ENCODE measurements around the gene ZNF592.
A peak's percentile ranks its signal among the peaks of the same experiment; 100 is the strongest.
"Not testable (repeated sequence)": the region's sequence is repeated elsewhere in the genome, so short reads cannot be mapped to it uniquely, and the experiment has no call there.

ZNF592 gene, protein sequence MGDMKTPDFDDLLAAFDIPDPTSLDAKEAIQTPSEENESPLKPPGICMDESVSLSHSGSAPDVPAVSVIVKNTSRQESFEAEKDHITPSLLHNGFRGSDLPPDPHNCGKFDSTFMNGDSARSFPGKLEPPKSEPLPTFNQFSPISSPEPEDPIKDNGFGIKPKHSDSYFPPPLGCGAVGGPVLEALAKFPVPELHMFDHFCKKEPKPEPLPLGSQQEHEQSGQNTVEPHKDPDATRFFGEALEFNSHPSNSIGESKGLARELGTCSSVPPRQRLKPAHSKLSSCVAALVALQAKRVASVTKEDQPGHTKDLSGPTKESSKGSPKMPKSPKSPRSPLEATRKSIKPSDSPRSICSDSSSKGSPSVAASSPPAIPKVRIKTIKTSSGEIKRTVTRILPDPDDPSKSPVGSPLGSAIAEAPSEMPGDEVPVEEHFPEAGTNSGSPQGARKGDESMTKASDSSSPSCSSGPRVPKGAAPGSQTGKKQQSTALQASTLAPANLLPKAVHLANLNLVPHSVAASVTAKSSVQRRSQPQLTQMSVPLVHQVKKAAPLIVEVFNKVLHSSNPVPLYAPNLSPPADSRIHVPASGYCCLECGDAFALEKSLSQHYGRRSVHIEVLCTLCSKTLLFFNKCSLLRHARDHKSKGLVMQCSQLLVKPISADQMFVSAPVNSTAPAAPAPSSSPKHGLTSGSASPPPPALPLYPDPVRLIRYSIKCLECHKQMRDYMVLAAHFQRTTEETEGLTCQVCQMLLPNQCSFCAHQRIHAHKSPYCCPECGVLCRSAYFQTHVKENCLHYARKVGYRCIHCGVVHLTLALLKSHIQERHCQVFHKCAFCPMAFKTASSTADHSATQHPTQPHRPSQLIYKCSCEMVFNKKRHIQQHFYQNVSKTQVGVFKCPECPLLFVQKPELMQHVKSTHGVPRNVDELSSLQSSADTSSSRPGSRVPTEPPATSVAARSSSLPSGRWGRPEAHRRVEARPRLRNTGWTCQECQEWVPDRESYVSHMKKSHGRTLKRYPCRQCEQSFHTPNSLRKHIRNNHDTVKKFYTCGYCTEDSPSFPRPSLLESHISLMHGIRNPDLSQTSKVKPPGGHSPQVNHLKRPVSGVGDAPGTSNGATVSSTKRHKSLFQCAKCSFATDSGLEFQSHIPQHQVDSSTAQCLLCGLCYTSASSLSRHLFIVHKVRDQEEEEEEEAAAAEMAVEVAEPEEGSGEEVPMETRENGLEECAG (N-terminal part only)

DNA sequence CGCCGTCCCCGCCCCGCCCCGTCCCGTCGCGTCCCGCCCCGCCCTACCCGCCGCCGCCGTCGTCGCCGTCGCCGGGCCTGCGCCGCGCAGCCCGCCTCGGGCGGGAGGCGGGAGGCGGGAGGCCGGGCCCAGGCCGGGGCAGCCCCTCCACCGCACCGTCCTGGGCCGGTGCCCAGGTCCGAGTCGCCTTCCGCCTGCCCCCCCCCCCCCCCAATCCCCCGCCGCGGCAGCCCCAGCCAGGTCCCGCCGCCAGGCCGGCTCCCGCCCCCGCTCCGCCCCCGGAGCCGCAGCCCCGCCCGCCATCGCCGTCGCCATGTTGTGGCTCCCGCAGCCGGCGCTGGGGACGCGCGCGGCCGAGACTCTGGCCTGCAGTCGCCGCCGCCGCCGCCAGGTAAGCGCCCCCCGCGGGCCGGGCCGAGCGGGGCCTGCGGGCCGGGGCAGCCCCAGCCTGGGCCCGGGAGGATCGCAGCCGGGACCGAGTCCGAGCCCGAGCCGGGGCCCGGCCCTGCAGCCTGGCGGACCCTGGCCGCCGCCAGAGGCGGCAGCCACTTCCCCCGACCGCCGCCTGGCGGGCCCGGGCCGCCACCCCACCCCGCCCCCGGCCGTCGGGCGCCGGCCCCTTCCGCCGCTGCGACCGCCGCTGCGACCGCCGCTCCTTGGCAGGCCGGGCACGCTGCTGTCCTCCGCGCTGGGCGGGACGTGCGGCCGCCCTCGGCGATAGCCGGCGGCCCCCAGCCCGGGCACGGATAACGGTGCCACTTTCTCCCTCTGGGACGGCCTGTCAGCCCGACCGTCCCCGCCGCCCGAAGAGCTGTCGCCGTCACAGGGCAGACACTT is at the start of gene ZNF592:
Gene ZNF592, plus strand, starts transcription at position 319 of the 837 bp plus-strand sequence. CDS start 34,084 bp downstream, outside the sequence.
- peak; percentile 80 for DNase-seq (ENCODE audit: low read depth)

DNA sequence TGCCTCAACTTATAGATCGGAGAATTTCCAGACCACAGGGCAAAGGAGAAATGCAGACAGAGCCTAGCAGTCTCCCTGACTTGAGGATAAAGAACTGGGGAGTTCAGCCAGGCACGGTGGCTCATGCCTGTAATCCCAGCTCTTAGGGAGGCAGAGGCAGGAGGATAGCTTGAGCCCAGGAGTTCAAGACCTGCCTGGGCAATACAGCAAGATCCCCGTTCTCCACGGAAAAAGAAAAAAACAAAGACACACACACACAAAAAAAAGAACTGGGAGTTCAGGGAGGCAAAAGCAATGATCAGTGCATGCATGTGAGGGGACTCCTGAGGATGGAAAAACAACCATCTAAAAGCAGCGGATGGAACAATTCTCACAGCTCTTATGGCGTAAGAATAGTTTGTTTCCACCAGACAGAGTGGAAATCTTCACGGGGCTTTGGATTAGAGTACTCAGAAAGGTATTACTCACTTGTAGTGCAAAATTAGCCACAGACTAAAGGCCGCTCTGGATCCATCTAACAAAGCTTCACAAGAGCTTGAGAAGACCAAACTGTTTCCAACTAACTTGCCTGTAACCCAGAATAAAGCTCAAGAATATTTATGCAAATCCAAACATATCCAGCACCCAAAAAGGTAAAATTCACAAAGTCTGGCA is 48.7 kb upstream of the ZNF592 start:
- no peak for DNase-seq (ENCODE audit: low read depth)

DNA sequence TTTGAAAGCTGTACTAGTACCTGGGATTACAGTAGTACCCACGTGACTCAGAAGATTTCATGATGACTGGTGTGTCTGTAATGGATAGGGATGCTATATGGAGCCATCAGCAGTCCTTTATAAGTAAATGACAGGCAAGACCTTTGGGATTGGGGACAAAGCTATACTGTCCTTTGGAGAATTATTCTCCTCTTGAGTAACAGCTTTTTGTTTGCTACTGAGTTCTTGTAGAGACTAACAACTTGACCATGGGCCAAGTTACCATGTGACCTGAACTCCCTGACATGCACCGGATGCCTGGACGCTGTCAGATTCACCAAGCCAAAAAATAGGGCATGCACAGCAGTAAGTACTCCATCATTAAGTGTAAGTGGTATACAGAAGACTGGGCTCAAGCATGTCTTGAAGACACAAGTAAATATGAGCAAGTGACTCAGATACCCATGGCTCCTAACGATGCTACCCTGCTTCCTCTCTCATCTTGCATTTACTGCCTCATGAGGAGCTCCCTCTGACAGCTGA is 45.4 kb upstream of the ZNF592 start:
- DNase-seq (ENCODE audit: low read depth) = no peak

DNA sequence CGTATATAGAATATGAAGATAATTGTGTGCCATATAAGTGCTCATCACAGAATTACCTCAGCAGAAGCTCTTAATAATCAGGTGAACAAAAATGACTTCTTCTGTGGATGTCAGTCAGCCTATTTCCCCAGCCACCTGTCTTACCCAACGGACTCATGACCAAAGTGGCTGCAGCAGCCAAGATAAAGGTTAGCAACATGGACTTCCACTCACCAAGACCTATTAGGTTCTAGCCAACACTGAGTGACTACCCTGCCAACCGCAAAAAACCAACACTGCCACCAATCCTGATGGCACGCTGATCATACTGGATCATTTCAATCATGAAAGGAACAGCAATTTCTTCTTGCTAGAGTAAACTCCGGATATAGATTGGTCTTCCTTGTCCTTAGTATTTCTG is 44.6 kb upstream of the ZNF592 start:
- no peak for DNase-seq (ENCODE audit: low read depth)

DNA sequence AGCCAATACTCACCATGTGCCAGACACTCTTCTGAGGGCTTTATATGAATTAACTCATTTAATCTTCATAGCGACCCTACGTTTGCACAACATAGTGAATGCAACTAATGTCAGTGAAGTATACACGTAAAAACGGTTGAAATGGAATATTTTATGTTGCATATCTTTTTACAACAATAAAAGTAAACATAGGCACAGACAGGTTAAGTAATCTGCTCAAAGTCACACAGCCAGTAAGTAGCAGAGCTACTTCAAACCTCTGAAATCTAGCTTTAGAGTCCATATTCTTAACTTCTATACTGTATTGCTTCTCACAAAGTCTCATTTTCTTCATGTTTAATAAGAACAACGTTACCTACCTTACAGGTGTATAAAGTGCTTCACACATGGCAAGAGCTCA is 34.0 kb upstream of the ZNF592 start:
- DNase-seq (ENCODE audit: low read depth) = no peak

DNA sequence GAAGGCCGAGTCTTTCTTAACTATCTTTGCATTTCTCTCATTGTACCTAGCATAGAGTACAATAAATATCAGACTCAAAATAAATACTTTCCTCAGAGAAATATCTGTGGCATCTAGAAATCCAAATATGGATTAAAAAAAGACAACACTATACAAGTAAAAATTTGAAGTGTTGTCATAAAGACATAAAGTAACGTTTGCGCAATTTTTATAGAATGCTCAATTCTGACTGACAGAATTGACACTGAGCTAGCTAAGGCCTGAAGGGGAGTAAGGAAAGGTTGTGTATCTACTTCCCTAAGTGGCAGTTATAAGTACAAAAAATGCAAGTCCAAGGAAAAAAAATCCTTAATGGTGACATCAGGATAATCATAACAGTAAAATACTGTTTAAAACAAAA is 33.6 kb upstream of the ZNF592 start:
- no peak for DNase-seq (ENCODE audit: low read depth)

DNA sequence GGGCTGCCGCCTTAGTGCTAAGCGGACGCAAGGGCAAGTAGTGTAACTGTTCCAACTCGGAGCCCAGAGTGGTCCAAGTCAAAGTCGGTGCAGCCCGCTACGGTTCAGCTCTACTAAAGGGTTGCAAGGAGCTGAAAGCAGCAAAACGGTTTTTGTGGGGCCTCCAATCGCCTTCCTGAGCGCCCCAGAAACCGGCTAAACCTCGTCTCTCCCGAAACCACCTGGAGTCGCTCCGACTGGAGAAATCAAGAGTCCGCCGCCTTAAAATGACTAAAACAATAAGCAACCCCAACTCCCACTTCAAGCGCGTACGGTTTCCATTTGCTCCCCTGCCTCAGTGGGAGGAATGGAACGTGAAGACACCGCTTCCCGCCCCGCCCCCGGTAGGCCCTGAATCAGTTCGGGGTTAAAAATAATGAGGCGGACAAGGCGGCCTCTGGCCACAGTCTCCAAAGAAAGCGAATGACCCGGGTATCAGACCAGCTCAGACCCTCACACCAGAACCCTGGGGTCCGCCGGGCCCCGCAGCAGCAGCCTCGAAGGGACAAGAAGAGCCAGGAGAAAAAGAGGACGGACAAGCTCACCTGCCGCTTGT is 32.9 kb upstream of the ZNF592 start:
- DNase-seq (ENCODE audit: low read depth) = no peak

DNA sequence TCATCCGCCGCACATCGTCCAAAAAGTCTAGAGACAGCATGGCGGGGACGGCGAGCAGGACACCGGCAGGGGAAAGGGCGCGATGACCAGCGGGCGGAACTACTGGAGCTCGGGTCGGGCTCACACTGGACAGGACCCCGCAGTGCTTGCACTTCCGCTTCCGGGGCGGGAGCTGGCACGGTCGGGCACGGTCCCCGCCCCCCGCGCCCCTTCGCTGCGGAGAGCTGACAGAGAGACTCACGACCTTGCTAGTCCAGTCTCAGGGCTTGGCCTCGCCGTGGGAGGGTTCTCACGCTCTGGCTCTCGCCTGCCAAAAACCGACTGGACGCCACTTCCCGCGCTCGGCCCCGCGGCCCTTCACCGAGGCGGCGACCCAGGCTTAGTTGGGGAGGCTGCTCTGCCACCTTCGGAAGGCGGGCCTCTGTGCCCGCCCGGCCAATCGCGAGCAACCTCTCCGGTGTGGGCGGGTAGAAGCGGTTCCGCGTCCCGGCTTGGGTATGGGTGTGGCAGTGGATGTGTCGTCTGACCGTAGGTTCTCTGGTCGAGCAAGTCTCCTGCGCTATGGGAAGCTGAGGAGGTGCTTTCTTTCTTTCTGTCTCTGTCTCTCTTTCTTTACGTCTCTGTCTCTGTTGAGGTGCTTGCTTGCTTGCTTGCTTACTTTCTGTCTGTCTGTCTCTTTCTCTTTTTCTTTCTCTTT is 32.2 kb upstream of the ZNF592 start, which contains the start of gene SEC11A:
Gene SEC11A, minus strand, starts transcription at position 104 of the 697 bp plus-strand sequence. Its CDS starts 64 bp downstream, at position 40.
- peak; percentile 83 for DNase-seq (ENCODE audit: low read depth)

DNA sequence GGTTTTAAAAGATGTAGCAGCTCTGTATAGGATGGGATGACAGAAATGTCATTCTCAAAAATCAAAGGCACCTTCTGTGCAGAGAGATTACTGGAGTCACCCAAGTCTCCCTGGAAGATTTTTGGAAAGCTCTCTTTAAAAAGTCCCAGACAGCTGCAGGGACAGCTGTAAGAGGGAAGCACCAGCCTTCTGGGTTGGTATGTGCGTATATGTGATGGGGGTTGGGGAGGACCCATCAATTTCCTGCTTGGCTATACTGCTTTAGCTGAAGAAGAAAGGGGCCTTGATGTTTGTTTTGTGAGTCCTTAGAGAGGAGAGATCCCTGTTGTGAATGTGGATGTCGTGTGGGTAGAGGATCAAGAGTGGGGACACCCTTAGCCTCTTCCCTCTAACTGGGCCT is 27.0 kb upstream of the ZNF592 start:
- no peak for DNase-seq (ENCODE audit: low read depth)

DNA sequence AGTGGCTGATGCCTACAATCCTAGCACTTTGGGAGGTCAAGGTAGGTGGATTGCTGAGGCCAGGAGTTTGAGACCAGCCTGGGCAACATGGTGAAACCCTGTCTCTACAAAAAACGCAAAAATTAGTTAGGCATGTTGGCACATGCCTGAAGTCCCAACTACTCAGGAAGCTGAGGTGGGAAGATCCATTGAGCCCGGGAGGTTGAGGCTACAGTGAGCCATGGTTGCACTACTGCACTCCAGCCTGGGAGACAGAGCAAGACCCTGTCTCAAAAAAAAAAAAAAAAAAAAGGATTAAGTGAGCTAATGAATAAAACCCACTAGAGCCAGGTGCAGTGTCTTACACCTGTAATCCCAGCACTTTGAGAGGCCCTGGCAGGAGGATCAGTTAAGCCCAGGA is 25.8 kb upstream of the ZNF592 start:
- no peak for DNase-seq (ENCODE audit: low read depth)

DNA sequence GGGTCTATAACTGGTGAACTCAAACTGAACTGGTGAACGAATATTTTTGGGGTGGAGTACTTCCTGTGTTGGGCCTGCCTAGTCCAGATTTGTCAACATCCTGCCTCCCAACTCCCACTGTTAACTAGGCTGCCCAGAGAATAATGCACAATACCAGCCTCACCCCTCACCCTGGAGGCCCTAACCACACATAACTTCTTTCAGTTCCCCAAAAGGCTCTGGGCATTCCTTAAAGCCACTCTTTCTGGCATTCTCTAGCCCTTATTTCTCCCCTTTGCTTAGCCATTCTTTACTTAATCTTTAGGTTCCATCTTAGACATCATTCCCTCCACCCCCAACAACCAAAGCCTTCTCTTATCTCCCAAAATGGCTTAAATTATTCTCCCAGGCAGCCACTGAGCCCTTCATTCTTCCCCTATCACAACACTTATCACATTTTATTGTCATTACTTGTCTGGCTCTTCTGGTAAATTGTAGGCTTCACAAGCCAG is 23.3 kb upstream of the ZNF592 start:
- no peak for DNase-seq (ENCODE audit: low read depth)

DNA sequence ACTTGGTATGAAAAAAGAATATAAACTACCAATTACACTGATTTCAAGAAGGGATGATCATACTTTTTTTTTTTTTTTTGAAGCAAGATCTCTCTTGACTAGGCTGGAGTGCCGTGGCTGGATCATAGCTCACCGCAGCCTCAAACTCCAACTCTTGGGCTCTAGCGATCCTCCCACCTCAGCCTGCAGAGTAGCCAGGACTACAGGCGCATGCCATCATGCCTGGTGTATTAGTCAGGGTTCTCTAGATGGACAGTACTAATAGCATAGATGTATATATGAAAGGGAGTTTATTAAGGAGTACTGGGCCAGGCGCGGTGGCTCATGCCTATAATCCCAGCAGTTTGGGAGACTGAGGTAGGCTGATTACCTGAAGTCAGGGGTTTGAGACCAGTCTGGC is 21.0 kb upstream of the ZNF592 start:
- no peak for DNase-seq (ENCODE audit: low read depth)

DNA sequence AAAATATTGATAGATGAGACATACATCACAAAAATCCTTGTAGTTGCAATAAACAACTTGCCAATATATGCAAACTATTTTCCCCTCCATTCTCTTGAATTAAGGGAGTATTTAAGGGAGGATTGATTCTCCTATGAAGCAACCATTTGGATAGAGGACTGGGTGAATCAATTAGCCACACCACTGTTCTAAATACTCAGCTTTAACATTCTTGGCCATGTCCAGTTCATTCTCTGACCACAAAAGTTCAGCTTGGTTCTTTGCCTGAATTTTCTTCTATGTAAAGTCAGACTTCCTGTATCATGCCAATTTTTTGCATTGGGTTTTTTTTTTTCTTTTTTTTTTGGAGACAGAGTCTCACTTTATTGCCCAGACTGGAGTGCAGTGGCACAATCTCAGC is 16.6 kb upstream of the ZNF592 start:
- no peak for DNase-seq (ENCODE audit: low read depth)

DNA sequence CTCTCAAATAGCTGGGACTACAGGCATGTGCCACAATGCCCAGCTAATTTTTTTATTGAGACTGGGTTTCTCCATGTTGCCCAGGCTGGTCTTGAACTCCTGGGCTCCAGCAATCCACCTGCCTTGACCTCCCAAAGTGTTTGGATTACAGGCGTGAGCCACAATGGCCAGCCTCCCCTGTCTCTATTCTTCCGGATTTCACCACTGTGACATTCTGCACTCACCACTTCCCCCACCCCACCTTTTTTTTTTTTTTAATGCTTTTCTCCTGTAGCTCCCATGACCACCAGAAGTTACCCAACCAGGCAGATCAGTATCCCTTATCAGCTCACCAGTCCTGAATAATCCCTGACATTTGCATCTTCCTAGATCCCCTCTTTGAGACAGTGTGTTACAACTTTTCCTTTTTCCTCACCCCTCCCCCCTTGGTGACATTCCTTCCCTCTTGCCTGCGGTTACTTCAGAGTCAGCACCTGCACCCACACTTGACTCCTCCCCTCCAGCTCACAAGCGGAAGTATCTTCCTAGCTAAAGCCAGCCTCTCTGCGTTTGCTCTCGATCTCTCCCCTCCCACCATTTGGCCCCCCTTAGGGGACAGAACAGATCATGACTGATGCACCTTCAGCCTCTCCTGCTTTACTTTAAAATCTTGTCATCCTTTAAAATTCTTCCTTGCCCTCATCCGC is 13.5 kb upstream of the ZNF592 start:
- DNase-seq (ENCODE audit: low read depth) = peak; percentile 40

DNA sequence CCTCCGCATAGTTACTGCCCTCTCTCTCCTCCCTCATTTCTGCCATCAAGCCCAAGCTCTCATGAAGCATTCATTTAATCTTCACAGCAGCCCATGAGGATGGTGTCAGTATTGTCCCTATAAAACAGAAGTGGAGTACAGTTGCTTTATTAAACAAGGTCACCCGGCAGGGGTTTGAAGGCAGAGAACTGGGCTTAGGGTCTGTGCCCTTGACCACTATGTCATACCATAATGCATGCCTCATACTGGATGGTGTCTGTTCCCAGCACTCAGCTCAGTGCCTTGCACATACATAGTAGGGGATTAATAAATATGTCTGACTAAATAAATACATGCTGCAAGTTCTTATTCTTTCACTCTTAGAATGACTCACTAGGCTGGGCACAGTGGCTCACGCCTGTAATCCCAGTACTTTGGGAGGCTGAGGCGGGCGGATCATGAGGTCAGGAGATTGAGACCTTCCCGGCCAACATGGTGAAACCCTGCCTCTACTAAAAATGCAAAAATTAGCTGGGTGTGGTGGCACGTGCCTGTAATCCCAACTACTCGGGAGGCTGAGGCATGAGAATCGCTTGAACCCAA is 12.8 kb upstream of the ZNF592 start:
- not testable (repeated sequence) for DNase-seq (ENCODE audit: low read depth)

DNA sequence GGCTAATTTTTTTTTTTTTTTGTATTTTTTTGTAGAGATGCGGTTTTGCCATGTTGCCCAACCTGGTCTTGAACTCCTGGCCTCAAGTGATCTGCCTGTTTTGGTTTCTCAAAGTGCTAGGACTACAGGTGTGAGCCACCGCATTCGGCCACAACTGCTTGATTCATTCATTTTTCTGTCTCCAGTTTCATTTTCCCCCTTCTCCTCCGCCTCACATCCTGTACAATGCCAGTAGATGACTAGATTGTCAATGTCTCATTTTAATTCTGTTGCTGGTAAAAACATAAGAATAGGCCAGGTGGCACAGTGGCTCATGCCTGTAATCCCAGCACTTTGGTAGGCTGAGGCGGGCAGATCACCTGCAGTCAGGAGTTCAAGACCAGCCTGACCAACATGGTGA is 12.0 kb upstream of the ZNF592 start:
- DNase-seq (ENCODE audit: low read depth) = no peak

DNA sequence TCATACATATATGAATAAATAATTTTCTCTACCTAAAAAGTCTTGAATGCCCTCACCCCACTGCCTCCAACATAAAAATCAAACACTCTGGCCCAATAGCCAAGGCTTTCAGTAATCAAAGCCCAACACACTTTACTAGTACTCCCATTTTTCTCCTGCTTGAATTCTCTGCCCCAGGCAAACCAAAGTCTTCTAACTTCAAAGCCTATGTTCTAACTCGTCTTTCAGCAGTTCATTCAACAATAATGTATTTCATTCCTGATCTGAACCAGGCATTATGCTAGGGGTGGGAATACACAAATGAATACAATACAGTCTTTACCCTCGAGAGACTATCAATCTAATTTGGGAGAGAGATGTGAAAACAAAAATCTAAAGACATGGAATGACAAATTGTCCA is 11.4 kb upstream of the ZNF592 start:
- DNase-seq (ENCODE audit: low read depth) = no peak

DNA sequence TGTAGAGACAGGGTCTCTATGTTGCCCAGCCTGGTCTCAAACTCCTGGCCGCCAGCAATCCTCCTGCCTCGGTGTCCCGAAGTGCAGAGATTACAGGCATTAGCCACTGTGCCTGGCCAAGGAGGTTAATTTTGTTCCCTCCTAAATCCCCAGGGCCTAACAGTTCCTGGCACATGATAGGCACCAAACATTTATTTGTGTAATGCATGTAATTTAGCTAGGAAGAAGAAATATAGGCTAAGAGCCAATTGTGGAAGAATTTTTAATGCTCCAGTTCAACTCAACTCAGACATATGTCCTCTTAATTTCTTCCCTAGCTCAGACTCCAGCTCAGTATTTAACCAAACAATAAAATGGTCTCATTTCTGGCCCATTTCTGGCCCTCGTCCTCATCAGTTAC is 7.7 kb upstream of the ZNF592 start:
- no peak for DNase-seq (ENCODE audit: low read depth)

All from stimulated activated CD8-positive, alpha-beta memory T cell treated with anti-CD3 and anti-CD28 coated beads, Interleukin-12 subunit alpha, Interleukin-12 subunit beta, amount 100 ng/mL, for 4 hours (primary cell).